ENCODE data around the gene KCNIP4. TPM values are rescaled to one million over a fixed set of nuclear protein-coding genes. Genes with fewer than 3 reads are reported as not detected.

KCNIP4 gene
- total and polyA plus RNA-seq, 2 of the 4 experiments (the other 2 are of a cell fraction) = not detected

DNA sequence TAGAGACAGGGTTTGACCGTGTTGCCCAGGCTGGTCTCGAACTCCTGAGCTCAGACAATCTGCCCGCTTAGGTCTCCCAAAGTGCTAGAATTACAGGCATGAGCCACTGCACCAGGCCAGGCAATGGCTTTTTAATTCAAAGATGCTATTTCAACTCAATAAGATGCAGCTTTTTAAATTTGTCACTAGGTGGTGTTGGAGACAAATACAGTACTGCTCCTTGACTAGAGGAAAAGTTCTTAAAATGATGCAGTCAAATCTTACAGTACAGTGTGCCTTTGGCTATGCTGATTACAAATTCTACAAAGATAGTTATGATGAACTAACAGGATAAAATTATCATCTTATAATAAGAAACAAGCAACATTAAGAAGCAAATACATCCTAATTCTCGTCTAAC is 441.1 kb downstream of the KCNIP4 start:
- Histone ChIP-seq H2BK15ac (ENCODE audit: low read depth, low read length) (no peak overlapping the region), H3K18ac (ENCODE audit: low read depth, low read length) (no peak overlapping the region), H3K56ac (ENCODE audit: extremely low read depth, insufficient read depth, low read length) (no peak overlapping the region), H4K5ac (ENCODE audit: low read depth, low read length) (no peak overlapping the region), H3K9me3 (ENCODE audit: control insufficient read depth, insufficient read depth, low read length) (no peaks in the 10 kb centered on the region; the same call in 1 of the 2 replicates), H3K9me1 (ENCODE audit: insufficient read depth, low read length) (no peaks in the 10 kb centered on the region), H4K8ac (ENCODE audit: low read depth in 2 of 2, low read length in 2 of 2) (no peak overlapping the region), H3K4me2 (ENCODE audit: low read depth, low read length) (no peak overlapping the region), H2AK5ac (ENCODE audit: low read depth, low read length) (no peak overlapping the region), H3K23ac (ENCODE audit: low read depth, low read length) (no peak overlapping the region), H3K9ac (ENCODE audit: low read depth, low read length) (no peak overlapping the region), H3K36me3 (ENCODE audit: control insufficient read depth, insufficient read depth, low read length) (no peaks in the 10 kb centered on the region), H3K27me3 (ENCODE audit: control insufficient read depth, insufficient read depth, low read length) (no peaks in the 10 kb centered on the region), H2BK120ac (ENCODE audit: low read depth, low read length) (no peak overlapping the region), H3K14ac (replicated peaks; ENCODE audit: low read depth, low read length) (no peak overlapping the region), H3K4ac (ENCODE audit: low read depth, low read length) (no peak overlapping the region), H4K91ac (ENCODE audit: insufficient read depth, low read depth, low read length) (no peak overlapping the region), H3K4me3 (ENCODE audit: insufficient read depth, low read depth, low read length) (no peak overlapping the region), H2AK9ac (replicated peaks; ENCODE audit: low read depth, low read length, poor library complexity) (no peak overlapping the region), H3K4me1 (ENCODE audit: control insufficient read depth, insufficient read depth, low read length) (no peaks in the 10 kb centered on the region), H4K20me1 (ENCODE audit: insufficient read depth, low read length) (no peaks in the 10 kb centered on the region), H2BK20ac (ENCODE audit: low read depth, low read length) (no peak overlapping the region), H3K79me1 (ENCODE audit: low read depth in 1 of 2, low read length in 2 of 2) (no peaks in the 10 kb centered on the region), H2AFZ (replicated peaks; ENCODE audit: low read length, poor library complexity) (no peak overlapping the region), H3K27ac (ENCODE audit: insufficient read depth, low read length) (no peak overlapping the region), H2BK5ac (ENCODE audit: low read depth, low read length, poor library complexity, severe bottlenecking) (no peak overlapping the region)
- DNase-seq (no peak), ATAC-seq (ENCODE audit: low read depth) (no peak)
- ChIA-PET CTCF (no interaction called here), POLR2A (ENCODE audit: unreplicated experiment) (no interaction called here)
- dilution Hi-C loops (cut with HindIII; ENCODE audit: low sequenced_read_pairs, unreplicated experiment) (no loop called here), intact Hi-C loops (cut with micrococcal nuclease) (no loop called here), in situ Hi-C loops (cut with MboI; ENCODE audit: low sequenced_read_pairs) (loop anchor here (25.0 kb wide), 1 partner anchor 255 kb away; no protein-coding TSS in a partner anchor)
- TF ChIP-seq SMC3 (IDR thresholded peaks at IDR 0.05; ENCODE audit: low read depth, low read length) (no peak), MXI1 (IDR thresholded peaks at IDR 0.05; ENCODE audit: borderline replicate concordance, low read depth, low read length) (no peak), MAZ (IDR thresholded peaks at IDR 0.05; ENCODE audit: borderline replicate concordance, low read depth, low read length) (no peak), BHLHE40 (IDR thresholded peaks at IDR 0.05; ENCODE audit: low read depth, low read length) (no peak), FOS (IDR thresholded peaks at IDR 0.05; ENCODE audit: low read depth, low read length) (no peak), POLR2A (IDR thresholded peaks at IDR 0.05; ENCODE audit: low read depth, low read length) (no peak), RAD21 (IDR thresholded peaks at IDR 0.05; ENCODE audit: low read length) (no peak), RCOR1 (IDR thresholded peaks at IDR 0.05; ENCODE audit: insufficient replicate concordance, low read length) (no peak), RFX5 (IDR thresholded peaks at IDR 0.05; ENCODE audit: low read depth, low read length) (no peak), MAFK (IDR thresholded peaks at IDR 0.05; ENCODE audit: low read depth, low read length) (no peak), CEBPB (IDR thresholded peaks at IDR 0.05; ENCODE audit: low read depth, low read length) (no peak), NFE2L2 (IDR thresholded peaks at IDR 0.05; ENCODE audit: low read depth, low read length) (no peak), CHD1 (IDR thresholded peaks at IDR 0.05; ENCODE audit: low read depth, low read length) (no peak)
- TF ChIP-seq, protein P1, sequence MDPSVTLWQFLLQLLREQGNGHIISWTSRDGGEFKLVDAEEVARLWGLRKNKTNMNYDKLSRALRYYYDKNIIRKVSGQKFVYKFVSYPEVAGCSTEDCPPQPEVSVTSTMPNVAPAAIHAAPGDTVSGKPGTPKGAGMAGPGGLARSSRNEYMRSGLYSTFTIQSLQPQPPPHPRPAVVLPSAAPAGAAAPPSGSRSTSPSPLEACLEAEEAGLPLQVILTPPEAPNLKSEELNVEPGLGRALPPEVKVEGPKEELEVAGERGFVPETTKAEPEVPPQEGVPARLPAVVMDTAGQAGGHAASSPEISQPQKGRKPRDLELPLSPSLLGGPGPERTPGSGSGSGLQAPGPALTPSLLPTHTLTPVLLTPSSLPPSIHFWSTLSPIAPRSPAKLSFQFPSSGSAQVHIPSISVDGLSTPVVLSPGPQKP (IDR thresholded peaks at IDR 0.05; ENCODE audit: borderline replicate concordance, low read depth, low read length) = no peak
- TF ChIP-seq, protein P2, sequence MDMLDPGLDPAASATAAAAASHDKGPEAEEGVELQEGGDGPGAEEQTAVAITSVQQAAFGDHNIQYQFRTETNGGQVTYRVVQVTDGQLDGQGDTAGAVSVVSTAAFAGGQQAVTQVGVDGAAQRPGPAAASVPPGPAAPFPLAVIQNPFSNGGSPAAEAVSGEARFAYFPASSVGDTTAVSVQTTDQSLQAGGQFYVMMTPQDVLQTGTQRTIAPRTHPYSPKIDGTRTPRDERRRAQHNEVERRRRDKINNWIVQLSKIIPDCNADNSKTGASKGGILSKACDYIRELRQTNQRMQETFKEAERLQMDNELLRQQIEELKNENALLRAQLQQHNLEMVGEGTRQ (IDR thresholded peaks at IDR 0.05; ENCODE audit: low read depth, low read length) = no peak
- TF ChIP-seq, protein P3, sequence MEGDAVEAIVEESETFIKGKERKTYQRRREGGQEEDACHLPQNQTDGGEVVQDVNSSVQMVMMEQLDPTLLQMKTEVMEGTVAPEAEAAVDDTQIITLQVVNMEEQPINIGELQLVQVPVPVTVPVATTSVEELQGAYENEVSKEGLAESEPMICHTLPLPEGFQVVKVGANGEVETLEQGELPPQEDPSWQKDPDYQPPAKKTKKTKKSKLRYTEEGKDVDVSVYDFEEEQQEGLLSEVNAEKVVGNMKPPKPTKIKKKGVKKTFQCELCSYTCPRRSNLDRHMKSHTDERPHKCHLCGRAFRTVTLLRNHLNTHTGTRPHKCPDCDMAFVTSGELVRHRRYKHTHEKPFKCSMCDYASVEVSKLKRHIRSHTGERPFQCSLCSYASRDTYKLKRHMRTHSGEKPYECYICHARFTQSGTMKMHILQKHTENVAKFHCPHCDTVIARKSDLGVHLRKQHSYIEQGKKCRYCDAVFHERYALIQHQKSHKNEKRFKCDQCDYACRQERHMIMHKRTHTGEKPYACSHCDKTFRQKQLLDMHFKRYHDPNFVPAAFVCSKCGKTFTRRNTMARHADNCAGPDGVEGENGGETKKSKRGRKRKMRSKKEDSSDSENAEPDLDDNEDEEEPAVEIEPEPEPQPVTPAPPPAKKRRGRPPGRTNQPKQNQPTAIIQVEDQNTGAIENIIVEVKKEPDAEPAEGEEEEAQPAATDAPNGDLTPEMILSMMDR (conservative IDR thresholded peaks at IDR 0.05; ENCODE audit: low read depth, low read length) = no peak
- BruUV-seq (replicated peaks) = no TSS peak
- no CpG with 5 or more reads among the region's 4 CpGs for WGBS, 2 experiments (ENCODE audit: extremely low coverage in 2 of 2, insufficient read length in 1 of 2)
